Stimulated activated CD4-positive, alpha-beta T cell treated with anti-CD3 and anti-CD28 coated beads, Interleukin-12 subunit alpha, Interleukin-12 subunit beta, amount 100 ng/mL, for 24 hours (primary cell): ENCODE data around the gene GGN.
"Not testable (repeated sequence)": the region's sequence is repeated elsewhere in the genome, so short reads cannot be mapped to it uniquely, and the experiment has no call there.

Source experiments
- DNase-seq, 2 experiments: peaks; one replicate each; pipeline ENCODE4 v3.0.0-alpha.2; 2020; ENCODE audit warnings: low read depth in 2 of 2

The GGN gene

DNA sequence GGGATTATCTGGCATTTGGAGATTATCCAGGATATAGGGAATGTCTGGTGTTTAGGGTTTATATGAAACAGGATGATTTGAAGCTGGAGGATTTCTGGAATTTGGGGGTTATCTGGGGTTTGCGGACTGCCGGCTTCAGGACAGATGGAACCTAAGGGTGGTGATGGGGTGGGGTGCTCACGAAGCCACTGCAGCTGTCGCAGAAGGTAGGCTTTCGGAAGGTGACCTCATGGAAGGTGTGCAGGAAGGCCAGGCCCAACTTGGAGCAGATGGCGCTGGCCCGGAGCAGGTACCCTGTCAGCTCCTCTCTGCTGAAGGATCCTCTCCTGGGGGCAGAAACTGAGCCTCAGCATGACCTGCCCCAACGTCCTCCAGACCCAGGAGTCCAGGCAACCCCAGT is 24.7 kb upstream of the GGN start:
- DNase-seq = no peak

DNA sequence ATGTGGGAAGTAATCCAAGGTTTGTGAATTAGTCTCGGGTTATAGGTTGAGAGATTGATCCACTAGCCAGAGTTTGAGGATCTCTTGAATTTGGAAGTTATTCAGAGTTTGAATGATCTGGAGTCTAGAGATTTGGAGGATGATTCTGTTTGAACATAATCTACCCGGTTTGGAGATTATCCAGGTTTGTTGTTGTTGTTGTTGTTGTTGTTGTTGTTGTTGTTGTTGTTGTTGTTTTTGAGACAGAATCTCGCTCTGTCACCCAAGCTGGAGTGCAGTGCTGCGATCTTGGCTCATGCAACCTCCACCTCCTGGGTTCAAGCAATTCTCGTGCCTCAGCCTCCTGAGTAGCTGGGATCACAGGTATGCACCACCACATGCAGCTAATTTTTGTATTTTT is 24.1 kb upstream of the GGN start:
- not testable (repeated sequence) for DNase-seq

DNA sequence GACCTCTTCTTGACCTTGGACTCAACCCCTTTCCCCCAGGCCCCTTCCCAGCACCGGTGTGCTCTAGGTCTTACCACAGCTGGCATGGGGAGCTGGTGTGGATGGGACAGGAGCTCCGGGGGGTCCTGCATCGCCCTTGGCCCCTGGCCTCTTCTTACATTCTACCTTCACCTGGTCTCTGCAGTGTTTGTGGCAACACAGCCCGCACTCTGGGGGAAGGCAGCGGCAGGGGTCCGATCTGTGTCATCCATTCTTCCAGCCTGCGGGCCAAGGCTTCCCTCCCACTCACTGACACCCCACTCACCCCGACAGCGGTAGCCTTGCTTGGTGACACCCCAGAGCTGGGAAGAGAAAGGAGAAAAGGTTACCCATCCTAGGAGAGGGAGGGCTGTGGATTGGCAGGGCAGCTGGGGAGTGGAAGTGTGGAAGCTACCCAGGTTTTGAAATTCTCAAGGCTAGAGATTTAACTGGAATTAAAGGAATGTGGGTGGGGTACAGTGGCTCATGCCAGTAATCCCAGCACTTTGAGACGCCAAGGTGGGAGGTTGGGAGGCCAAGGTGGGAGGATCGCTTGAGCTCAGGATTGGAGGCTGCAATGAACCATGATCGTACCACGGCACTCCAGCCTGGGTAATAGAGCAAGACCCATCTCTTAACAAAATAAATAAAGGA is 23.3 kb upstream of the GGN start:
- DNase-seq = no peak

DNA sequence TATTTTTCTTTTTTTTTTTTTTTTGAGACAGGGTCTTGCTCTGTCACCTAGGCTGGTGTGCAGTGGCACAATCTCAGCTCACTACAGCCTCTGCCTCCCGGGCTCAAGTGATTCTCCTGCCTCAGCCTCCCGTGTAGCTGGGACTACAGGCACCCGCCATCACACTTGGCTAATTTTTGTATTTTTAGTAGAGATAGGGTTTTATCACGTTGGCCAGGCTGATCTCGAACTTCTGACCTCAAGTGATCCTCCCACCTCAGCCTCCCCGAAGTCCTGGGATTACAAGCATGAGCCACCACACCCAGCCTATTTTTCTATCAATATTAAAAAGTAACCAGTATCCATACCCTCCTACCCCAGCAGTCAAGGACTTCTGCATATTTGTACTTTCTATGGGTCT is 22.6 kb upstream of the GGN start:
- not testable (repeated sequence) for DNase-seq

DNA sequence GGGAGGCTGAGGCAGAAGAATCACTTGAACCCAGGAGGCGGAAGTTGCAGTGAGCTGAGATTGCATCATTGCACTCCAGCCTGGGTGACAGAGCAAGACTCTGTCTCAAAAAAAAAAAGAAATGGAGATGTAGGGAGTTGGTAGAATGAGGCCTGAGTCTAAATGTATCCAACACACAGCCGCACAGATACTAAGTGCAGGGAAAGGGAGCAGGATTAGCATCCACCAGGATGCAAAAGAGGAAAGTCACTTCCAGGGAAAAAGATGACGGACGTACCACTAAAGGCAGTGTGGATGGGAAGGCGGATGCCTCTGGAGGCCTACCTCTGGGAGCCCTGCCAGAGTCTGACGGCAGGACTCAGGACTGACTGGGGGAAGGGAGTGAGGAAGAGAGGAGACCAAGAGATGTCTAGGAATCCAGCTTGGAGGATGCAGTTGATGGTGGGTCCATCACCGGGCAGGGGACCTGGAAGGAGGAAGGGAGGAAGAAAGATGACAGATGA is 21.8 kb upstream of the GGN start:
- no peak for DNase-seq

DNA sequence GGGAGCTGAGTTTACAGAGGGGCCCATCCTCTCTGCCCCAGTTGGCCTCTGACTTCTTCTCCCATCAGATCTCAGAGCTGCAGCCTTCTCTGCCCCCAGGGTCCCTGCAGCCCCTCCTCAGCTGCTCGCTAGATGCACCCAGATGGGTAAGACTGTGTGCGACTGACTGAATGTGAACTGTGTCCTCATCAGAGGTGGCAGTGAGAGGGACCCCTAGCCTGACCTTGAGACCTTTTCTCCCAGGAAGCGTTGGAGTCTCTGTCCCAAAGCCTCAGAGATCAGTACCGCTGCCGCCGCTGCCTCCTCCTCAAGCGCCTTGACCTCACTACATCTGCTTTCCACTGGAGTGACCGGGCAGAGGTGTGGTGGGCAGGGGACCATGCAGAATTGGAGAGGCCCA is 17.4 kb upstream of the GGN start:
- no peak for DNase-seq

DNA sequence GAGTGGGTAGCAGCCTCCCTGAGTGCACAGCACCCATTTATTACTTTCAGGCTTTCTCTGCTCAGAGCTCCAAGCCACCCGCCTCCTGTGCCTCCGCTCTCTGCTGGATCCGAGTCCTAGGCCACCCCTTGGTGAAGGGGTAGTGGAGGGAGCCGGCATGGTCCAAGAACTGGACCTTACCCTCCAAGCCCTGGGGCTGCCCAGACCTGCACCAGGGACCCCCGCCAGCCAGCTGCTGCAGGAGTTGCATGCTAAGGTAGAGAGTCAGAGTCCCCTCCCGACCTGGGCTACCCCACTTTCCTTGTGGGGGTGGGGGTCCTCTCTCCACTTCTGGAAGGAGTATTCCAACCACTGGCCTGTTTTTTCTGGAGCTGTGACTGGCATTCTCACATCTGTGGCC is 17.0 kb upstream of the GGN start:
- DNase-seq = no peak

DNA sequence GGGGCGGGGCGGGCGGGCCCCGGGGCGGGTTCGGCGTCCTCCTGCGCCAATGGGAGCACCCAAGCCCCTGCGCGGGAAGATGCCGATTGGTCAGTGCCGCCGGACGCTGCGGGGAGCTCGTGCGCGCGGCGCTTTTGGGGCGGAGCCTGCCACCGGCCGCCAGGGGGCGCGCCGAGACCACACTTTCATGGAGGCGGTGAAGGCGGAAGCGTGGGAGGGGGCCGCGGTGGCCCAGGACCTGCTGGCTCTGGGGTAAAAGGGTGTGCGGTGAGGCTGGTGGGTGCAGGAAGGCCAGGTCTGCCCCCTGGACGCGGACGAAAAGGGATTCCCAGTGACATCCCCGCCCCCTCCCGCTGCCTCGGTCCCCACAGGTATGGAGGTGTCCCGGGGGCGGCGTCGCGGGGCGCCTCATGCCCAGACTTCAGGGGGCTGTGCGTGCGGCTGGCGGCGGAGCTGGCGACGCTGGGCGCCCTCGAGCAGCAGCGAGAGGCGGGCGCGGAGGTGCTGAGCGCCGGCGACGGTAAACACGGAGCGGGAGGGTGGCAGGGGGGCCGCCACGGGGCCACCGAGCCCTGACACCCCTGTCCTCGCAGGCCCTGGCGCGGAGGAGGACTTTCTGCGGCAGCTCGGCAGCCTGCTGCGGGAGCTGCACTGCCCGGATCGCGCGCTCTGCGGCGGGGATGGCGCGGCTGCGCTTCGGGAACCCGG is 15.3 kb upstream of the GGN start, which contains the start of gene FAM98C:
FAM98C (plus strand) TSS at position 127 of the 708 bp plus-strand sequence; CDS start at position 188, 61 bp downstream.
- DNase-seq = peak; percentile 95

DNA sequence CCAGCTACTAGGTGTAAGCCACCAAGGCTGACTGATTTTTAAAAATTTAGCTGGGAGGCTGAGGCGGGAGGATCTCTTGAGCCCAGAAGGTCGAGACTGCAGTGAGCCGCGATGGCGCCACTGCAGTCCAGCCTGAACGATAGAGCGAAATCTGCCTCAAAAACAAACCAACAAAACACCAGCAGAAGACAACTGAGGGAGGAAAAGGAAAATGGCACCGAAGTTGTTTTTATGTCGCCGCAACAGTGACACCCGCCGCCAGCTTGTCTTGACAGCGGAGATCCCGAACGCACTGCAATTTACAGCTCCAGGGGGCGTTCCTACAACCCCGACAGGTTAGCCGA is 14.8 kb upstream of the GGN start:
- no peak for DNase-seq

DNA sequence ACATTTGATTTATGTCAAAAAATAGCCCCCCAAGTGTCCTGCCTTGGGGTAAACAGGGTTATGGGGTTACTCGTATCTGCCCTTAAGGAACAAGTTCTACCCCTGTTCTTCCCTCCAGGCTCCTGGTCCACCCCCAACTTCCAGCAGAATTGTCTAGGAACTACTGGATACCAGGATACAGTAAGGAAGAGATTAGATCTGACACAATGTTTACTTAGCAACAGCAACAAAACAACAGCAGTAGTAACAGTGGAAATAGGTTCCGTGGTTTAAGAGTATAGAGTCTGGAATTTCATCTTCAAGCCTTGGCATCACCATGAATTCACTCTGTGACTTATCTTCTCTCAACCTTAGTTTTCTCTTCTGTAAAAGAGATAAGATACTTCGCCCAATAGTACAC is 13.3 kb upstream of the GGN start:
- DNase-seq = no peak

DNA sequence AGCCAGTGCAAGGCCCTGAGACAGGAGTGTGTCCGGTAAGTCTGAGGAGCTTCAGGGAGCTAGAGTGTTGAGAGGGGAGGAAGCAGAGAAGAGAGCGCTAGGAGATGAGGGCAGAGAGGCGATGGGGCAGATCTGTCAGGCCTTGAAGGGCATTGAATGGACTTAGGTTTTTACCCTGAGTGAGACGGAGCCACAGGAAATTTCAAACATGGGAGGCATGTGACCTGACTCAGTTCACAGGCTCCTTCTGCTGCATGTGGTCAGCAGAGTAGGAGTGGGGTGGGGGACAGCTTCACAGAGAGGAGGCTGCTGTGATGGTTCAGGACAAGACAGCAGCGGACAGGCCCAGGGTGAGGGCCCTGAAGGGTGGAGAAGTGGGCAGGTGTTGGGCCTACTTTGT is 12.5 kb upstream of the GGN start:
- no peak for DNase-seq

DNA sequence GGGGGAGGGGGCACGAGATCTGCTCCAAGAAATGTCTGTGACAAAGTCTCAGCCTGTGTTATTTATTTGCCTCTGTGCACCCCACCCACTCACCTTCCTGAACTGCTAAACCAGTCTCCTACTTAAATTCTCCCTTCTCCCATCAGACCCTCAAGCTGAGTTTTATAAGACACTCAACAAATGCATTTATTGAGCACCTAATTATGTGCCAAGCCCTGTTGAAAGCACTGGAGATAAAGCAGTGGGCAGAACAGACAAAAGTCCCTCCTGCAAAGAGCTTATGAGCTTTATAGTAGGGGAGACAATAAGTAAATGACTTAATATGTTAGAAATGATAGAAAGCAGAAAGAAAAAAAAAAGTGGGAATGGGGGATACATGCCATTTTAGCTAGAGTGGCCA is 11.7 kb upstream of the GGN start:
- no peak for DNase-seq

DNA sequence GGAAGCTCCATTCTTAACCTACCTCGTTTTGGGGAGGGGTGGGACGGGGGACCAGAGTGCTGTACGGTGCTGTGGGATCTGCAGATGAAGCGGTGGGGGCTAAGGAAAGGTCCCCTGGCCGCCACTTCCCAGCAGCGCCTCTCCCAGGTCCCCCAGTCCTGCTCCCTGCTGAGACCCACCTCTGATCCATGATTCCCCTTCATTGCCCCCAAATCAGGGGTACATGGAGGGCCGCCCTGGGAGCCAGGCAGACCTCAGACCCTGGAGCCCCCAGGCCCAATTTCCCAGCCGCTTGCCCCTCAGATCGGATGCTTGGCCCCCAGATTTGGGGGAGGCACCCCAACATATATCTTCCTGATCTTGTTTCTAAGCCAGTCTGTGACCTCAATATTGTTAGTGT is 11.2 kb upstream of the GGN start:
- no peak for DNase-seq

DNA sequence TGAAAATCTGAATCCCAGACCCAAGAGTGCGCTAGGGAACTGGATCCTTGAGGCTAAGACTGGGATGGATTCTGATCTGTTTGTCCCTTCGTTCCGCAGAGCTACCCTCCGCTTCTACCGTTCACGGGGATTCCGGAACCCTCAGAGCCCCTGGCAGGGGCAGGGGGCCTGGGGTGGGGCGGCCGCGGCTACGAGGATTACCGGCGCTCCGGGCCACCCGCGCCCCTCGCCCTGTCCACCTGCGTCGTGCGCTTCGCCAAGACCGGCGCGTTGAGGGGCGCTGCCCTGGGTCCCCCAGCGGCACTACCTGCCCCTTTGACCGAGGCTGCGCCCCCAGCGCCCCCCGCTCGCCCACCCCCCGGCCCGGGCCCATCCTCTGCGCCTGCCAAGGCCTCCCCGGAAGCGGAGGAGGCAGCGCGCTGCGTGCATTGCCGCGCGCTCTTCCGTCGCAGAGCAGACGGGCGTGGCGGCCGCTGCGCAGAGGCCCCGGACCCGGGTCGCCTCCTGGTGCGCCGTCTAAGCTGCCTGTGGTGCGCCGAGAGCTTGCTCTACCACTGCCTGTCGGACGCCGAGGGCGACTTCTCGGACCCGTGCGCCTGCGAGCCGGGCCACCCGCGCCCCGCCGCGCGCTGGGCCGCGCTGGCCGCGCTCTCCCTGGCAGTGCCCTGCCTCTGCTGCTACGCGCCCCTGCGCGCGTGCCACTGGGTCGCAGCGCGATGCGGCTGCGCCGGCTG is 7.7 kb upstream of the GGN start:
- no peak for DNase-seq

DNA sequence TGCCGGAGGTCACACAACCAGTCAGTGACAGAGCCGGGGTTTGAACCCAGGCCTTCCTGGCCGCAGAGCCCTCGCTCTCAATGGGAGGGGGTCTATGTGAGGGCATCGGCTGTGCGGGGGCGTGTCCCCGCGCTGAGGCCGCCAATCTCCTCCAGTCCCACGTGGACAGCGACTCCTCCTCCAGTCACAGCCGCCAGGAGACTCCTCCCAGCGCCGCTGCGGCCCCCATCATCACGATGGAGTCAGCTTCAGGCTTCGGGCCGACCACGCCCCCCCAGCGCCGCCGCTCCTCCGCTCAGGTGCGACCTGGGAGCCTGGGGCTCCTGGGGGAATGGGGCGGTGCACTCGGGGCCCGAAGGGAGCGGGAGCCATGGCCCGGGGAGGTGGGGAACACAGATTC is 6.7 kb upstream of the GGN start:
- DNase-seq = peak; percentile 40 to 75

DNA sequence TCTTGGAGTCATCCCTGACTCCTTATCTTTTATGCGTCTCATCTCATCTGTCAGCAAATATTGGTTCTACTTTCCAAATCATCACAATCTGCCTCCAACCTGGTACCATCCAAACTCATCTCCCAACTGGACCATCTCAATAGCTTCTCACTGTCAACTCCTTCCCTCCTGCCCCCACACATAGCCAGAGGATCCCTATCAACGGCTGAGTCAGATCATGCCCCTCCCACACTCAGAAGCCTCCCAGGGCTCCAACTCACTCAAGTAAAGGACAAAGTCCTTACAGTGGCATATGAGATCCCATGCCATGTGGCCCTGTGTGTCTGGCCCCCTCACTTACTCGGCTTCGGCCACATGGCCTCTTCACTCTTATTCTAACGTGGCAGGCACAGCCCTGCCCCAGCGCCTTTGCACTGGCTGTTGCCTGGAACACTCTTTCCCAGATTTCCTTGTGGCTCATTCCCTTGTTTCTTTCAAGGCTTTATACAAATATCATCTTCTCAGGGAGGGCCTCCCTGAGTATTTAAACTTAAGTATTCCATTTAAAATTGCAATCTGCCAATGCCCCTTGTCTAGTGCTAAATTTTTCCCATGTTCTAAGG is 5.0 kb upstream of the GGN start:
- no peak for DNase-seq

DNA sequence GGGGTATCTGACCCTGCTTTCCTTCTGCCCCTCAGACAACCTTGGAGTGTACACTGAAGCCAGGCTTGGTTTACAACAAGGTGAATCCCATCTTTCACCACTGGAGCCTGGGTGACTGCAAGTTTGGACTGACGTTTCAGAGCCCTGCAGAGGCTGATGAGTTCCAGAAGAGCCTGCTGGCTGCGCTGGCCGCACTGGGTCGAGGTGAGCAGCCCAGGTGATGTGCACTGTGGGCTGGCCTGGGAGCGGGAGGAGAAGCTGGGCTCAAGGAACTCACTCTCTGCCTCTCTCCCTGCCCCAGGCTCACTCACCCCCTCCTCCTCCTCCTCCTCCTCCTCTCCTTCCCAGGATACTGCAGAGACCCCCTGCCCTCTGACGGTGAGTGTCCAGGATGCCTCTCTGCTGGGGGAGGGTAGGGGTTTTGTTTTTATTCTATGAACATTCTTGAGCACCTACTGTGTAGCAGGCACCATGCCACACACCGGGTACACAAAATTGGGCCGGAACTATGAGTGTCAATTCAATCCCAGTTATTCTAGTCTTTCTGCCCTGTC is 4.2 kb upstream of the GGN start:
- no peak for DNase-seq

DNA sequence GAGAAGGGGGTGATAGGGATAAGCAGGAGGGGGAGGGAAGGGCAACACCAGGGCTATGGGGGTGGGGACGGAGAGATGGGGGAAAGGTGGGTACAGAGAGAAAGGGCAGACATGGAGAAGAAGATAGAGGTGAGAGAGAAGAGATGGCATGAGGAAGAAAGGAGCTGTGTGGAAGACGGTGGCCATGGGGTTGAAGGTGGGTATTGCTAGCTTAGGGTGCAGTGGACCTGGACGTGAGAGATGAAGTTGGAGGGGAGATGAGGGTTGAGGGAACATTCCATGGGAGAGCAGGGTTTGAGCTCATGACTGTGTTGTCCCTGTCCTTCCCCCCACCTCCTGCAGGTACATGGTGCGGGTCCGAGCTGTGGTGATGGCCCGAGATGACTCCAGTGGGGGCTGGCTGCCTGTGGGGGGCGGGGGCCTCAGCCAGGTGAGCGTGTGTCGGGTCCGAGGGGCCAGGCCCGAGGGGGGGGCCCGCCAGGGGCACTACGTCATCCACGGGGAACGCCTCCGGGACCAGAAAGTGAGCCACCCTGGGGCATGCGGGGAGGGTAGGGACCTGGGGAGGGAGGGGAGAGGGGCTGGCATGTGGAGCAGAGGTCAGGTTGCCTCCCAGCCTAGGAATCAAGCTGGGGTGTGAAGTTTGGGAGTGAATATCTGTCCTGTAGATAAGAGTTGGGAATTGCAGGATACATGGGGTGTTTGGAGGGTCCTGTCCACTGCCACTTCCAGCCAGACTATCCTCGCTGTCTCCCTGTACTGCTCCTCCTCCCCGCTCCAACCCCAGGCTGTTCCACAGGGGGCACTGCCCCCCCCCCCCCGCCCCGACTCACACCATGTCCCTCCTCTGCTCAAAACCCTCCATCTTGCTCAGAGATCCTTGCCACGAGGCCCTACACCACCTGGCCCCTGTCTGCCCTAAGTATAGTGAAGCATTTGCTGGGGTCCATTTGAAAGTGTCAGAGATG is 2.4 kb upstream of the GGN start:
- DNase-seq = no peak

DNA sequence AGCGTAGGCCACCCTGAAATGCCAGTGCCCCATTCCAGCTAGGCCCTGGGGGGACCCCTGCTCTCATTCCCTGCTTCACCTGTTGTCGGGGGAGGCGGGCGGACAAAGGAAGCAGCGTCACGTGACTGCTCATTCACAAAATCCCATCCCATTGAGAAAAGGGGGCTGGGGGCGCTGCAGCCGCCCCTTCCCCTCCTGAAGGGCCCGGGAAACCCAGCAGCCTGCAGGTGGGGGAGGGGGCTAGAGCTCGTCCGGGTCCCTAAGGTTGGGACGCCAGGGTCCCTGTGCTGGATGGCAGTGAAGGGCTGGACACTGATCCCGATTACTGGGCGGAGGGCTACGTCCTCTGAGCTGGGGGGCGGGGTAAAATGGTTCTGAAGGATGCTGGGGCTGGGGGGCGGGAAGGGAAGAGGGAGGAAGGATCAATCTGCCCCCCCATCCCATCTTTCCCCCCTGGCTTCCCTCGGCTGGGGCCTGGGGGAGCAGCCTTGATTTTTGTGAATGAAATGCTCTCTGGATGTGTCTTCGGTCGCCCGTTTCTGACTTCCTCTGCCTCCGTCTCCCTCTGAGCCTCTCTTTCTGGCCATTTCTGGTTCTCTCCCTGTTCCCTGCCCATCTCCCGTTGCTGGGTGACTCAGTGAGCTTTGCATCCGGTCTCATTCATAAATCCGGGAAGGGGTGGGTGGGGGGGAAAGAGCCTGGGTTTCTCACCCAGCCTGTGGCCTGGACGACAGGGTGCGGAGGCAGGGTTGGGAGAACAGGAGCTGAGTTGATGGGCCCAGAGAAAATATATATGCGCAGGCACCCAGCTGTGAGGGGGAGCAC is 1.5 kb upstream of the GGN start:
- no peak for DNase-seq
